ENCODE measurements around the gene EIF3A.

EIF3A gene

GRCh38 chr10:119042169-119042568 is 38.4 kb downstream of the EIF3A start (continued):
- TF ChIP-seq ZNF280D (tag by site-specific recombination; IDR thresholded peaks at IDR 0.05) (no peak), ZFP37 (tag by site-specific recombination; IDR thresholded peaks at IDR 0.05) (no peak), ZNF24 (tag by site-specific recombination; IDR thresholded peaks at IDR 0.05) (no peak), SETDB1 (IDR thresholded peaks at IDR 0.05; ENCODE audit: insufficient read length, low read length) (no peak)

GRCh38 chr10:119041326-119041725 is 39.3 kb downstream of the EIF3A start:
- ChIA-PET CTCF (no interaction called here), POLR2A (no interaction called here)
- Histone ChIP-seq H3K27ac (ENCODE audit: extremely low read depth, low read depth, low read length) (no peak overlapping the region), H3K36me3 (ENCODE audit: control insufficient read depth in 2 of 2, insufficient read depth in 1 of 2, low read length in 2 of 2) (peaks cover 96 to 97% of the 10 kb centered on the region in 2 experiments), H3K4me3 (ENCODE audit: low read depth, low read length) (no peak overlapping the region), H3K9me3 (ENCODE audit: control insufficient read depth, insufficient read depth, low read depth, low read length) (no peaks in the 10 kb centered on the region), H3K4me1 (ENCODE audit: control insufficient read depth, insufficient read depth, low read length) (no peaks in the 10 kb centered on the region)
- no peak for TF ChIP-seq ZNF416 (tag by site-specific recombination; IDR thresholded peaks at IDR 0.05)
- no peak for TF ChIP-seq ZEB2 (tag by site-specific recombination; IDR thresholded peaks at IDR 0.05)

- CTCF ChIA-PET = no interaction called here
- no peak overlapping the region for H3K4me3 ChIP-seq (ENCODE audit: low read depth, low read length)
- H3K36me3 ChIP-seq (ENCODE audit: control insufficient read depth in 2 of 2, insufficient read depth in 1 of 2, low read length in 2 of 2) = peaks cover 90% of the 10 kb centered on the region in 2 experiments
- H3K4me1 ChIP-seq (ENCODE audit: control insufficient read depth, insufficient read depth, low read length) = no peaks in the 10 kb centered on the region
- H3K9me3 ChIP-seq (ENCODE audit: control insufficient read depth, insufficient read depth, low read depth, low read length) = no peaks in the 10 kb centered on the region
- POLR2A ChIA-PET = no interaction called here
- 0 out of 2 replicates have a peak overlapping the region, but pooled peaks have one; percentile 16 for H3K27ac ChIP-seq (ENCODE audit: extremely low read depth, low read depth, low read length)
- TF ChIP-seq ZNF274 (IDR thresholded peaks at IDR 0.05; ENCODE audit: low read length) (no peak), ZNF274 (tag by site-specific recombination; IDR thresholded peaks at IDR 0.05; ENCODE audit: borderline replicate concordance) (no peak), CTCF (tag by site-specific recombination; IDR thresholded peaks at IDR 0.05) (no peak), ZNF18 (tag by site-specific recombination; IDR thresholded peaks at IDR 0.05) (no peak), ZBTB49 (tag by site-specific recombination; IDR thresholded peaks at IDR 0.05; ENCODE audit: low read depth) (no peak), ZNF660 (tag by site-specific recombination; IDR thresholded peaks at IDR 0.05) (no peak), ZNF610 (tag by site-specific recombination; IDR thresholded peaks at IDR 0.05; ENCODE audit: borderline replicate concordance) (no peak), ZNF133 (tag by site-specific recombination; IDR thresholded peaks at IDR 0.05) (no peak), ZNF112 (tag by site-specific recombination; IDR thresholded peaks at IDR 0.05) (no peak), ZSCAN16 (tag by site-specific recombination; IDR thresholded peaks at IDR 0.05) (no peak), INSM2 (tag by site-specific recombination; IDR thresholded peaks at IDR 0.05) (no peak), TCF7L2 (IDR thresholded peaks at IDR 0.05; ENCODE audit: borderline replicate concordance, low read depth, low read length) (no peak), ZNF580 (tag by site-specific recombination; IDR thresholded peaks at IDR 0.05) (no peak), ZNF645 (tag by site-specific recombination; IDR thresholded peaks at IDR 0.05) (no peak), ZNF266 (tag by site-specific recombination; IDR thresholded peaks at IDR 0.05; ENCODE audit: low read depth) (no peak), ZNF24 (tag by site-specific recombination; IDR thresholded peaks at IDR 0.05) (no peak), ZNF707 (tag by site-specific recombination; IDR thresholded peaks at IDR 0.05) (no peak)
Observed at GRCh38 chr10:119039161-119039560, 41.5 kb downstream of the EIF3A start.

All from HEK293 (cell line).